CD14-positive monocyte (primary cell): ENCODE data around the gene CEP112. TPM values are rescaled to one million over a fixed set of nuclear protein-coding genes. Genes with fewer than 3 reads are reported as not detected.

Source experiments
- DNase-seq, 3 donors: peaks; one replicate each; pipeline ENCODE4 v3.0.0-alpha.2; 2011 to 2022
- H2AFZ ChIP-seq: 2 replicates; pipeline ENCODE4 v1.6.0; 2012; ENCODE audit warnings: mild to moderate bottlenecking, low read depth, low read length, inconsistent platforms; ENCODE audit not compliant: insufficient read depth, poor library complexity, severe bottlenecking
- H3K27ac ChIP-seq, 2 donors: 1 replicate in 1 of 2; 2 replicates in 1 of 2; pipeline ENCODE4 v1.5.1; 2012 to 2013; ENCODE audit warnings: low read length in 2 of 2, control low read depth in 1 of 2, inconsistent platforms in 1 of 2, low read depth in 1 of 2, mild to moderate bottlenecking in 1 of 2
- H3K27me3 ChIP-seq, 2 donors: one replicate each; pipeline versions ENCODE4 v1.6.0 to v1.6.1; 2011 to 2013; ENCODE audit warnings: low read length in 2 of 2; ENCODE audit not compliant: control insufficient read depth in 2 of 2, insufficient read depth in 2 of 2
- H3K36me3 ChIP-seq, 2 donors: replicated peaks in 1 of 2; 1 replicate in 1 of 2; 2 replicates in 1 of 2; pipeline versions ENCODE4 v1.5.1 to v1.6.1; 2012 to 2013; ENCODE audit warnings: low read length in 2 of 2, control low read depth in 1 of 2, inconsistent platforms in 1 of 2, mild to moderate bottlenecking in 1 of 2; ENCODE audit not compliant: insufficient read depth in 2 of 2, control insufficient read depth in 1 of 2
- H3K4me1 ChIP-seq, 2 donors: 1 replicate in 1 of 2; 2 replicates in 1 of 2; pipeline versions ENCODE4 v1.5.1 to v1.6.1; 2012 to 2013; ENCODE audit warnings: low read length in 2 of 2, control low read depth in 1 of 2, inconsistent platforms in 1 of 2, mild to moderate bottlenecking in 1 of 2, moderate library complexity in 1 of 2; ENCODE audit not compliant: insufficient read depth in 2 of 2, control insufficient read depth in 1 of 2
- H3K4me2 ChIP-seq: replicated peaks from 2 replicates; pipeline ENCODE3; 2012; ENCODE audit warnings: low read length, moderate library complexity, mild to moderate bottlenecking; ENCODE audit not compliant: poor library complexity, severe bottlenecking; ENCODE audit errors: extremely low read depth
- H3K4me3 ChIP-seq, 3 experiments: fragments of 200-600 bp in 1 of 3; sonication (generic) in 1 of 3; replicated peaks in 1 of 3; 1 replicate in 2 of 3; 2 replicates in 1 of 3; pipeline ENCODE4 v1.5.1; 2011 to 2013; ENCODE audit warnings: low read length in 3 of 3, mild to moderate bottlenecking in 3 of 3, control low read depth in 2 of 3, low read depth in 2 of 3, inconsistent platforms in 1 of 3, moderate library complexity in 1 of 3
- H3K79me2 ChIP-seq: 2 replicates; pipeline ENCODE4 v1.6.0; 2012; ENCODE audit warnings: mild to moderate bottlenecking, control low read depth, inconsistent platforms, low read length, moderate library complexity; ENCODE audit not compliant: insufficient read depth
- H3K9ac ChIP-seq: 2 replicates; pipeline ENCODE4 v1.6.0; 2017; ENCODE audit warnings: low read length, mild to moderate bottlenecking; ENCODE audit not compliant: insufficient read depth, poor library complexity, severe bottlenecking
- H3K9me3 ChIP-seq, 2 donors: replicated peaks in 1 of 2; 1 replicate in 1 of 2; 2 replicates in 1 of 2; pipeline versions ENCODE4 v1.5.1 to v1.6.1; 2012 to 2013; ENCODE audit warnings: low read length in 2 of 2, control low read depth in 1 of 2; ENCODE audit not compliant: control insufficient read depth in 1 of 2, insufficient read depth in 1 of 2
- H4K20me1 ChIP-seq: 2 replicates; pipeline ENCODE4 v1.6.0; 2012; ENCODE audit warnings: mild to moderate bottlenecking, low read length, control low read depth, moderate library complexity; ENCODE audit not compliant: insufficient read depth
- H3K27ac Mint-ChIP-seq, 7 donors: one replicate each; pipeline ENCODE4 v1.8.0; 2020; ENCODE audit warnings: mild to moderate bottlenecking in 7 of 7, mixed read lengths in 7 of 7, moderate library complexity in 6 of 7, inconsistent platforms in 2 of 7
- H3K27me3 Mint-ChIP-seq, 3 donors: one replicate each; pipeline ENCODE4 v1.8.0; 2021 to 2022; ENCODE audit warnings: low read depth in 3 of 3, mild to moderate bottlenecking in 3 of 3, mixed read lengths in 3 of 3, moderate library complexity in 3 of 3, inconsistent platforms in 1 of 3
- H3K36me3 Mint-ChIP-seq, 2 donors: one replicate each; pipeline ENCODE4 v1.8.0; 2020; ENCODE audit warnings: mixed read lengths in 2 of 2, inconsistent platforms in 1 of 2, mild to moderate bottlenecking in 1 of 2
- H3K4me1 Mint-ChIP-seq: one replicate; pipeline ENCODE4 v1.8.0; 2020; ENCODE audit warnings: mild to moderate bottlenecking, mixed read lengths
- H3K4me3 Mint-ChIP-seq, 2 donors: one replicate each; pipeline ENCODE4 v1.8.0; 2020; ENCODE audit warnings: mild to moderate bottlenecking in 2 of 2, mixed read lengths in 2 of 2, moderate library complexity in 1 of 2
- H3K9me3 Mint-ChIP-seq, 7 donors: one replicate each; pipeline ENCODE4 v1.8.0; 2020 to 2022; ENCODE audit warnings: mixed read lengths in 7 of 7, mild to moderate bottlenecking in 6 of 7, moderate library complexity in 6 of 7, inconsistent platforms in 2 of 7
- WGBS: methylation state at CpG from one replicate; pipeline ENCODE4 v1.1.5; 2013; ENCODE audit warnings: missing lambda C conversion rate; ENCODE audit not compliant: insufficient coverage; 5-methylcytosine and 5-hydroxymethylcytosine counted together
- intact Hi-C, 2 donors: fragments of 100-400 bp; cut with micrococcal nuclease; formaldehyde crosslinking; loops; one replicate each; pipeline versions ENCODE4 v1.15.0 to v1.15.1; 2023
- polyA plus RNA-seq, 3 donors: library from polyadenylated mRNA; depleted of rRNA in 1 of 3; unstranded in 2 of 3; stranded (reverse) in 1 of 3; fragments of 300-500 nt in 2 of 3; fragments of >200 nt in 1 of 3; fragmentation: Illumina TruSeq in 2 of 3; gene quantifications; 1 replicate in 2 of 3; 2 replicates in 1 of 3; pipeline ENCODE4 v1.2.3, GENCODE V29; 2012 to 2021
- TF ChIP-seq, protein P1 (sequence below): fragments of 200-600 bp; IDR thresholded peaks from one replicate; pipeline ENCODE4 v1.8.0; 2022; ENCODE audit warnings: antibody characterized with exemption, mild to moderate bottlenecking

CEP112 gene
- polyA plus RNA-seq, 3 donors, result 0.10 TPM; not detected in 2

GRCh38 chr17:65762973-65763372, 429.0 kb downstream of the CEP112 start:
- Histone ChIP-seq H3K4me3 (no peak overlapping the region), H2AFZ (no peak overlapping the region), H3K4me2 (no peak overlapping the region), H3K9me3 (no peaks in the 10 kb centered on the region), H4K20me1 (no peaks in the 10 kb centered on the region), H3K27me3 (no peaks in the 10 kb centered on the region), H3K36me3 (no peaks in the 10 kb centered on the region), H3K79me2 (no peaks in the 10 kb centered on the region), H3K27ac (no peak overlapping the region), H3K9ac (no peak overlapping the region), H3K4me1 (no peaks in the 10 kb centered on the region)
- H3K9me3 Mint-ChIP-seq, result peaks cover 0 to 10% (median 0%) of the 10 kb centered on the region in 7 donors
- WGBS, result no CpG with 5 or more reads among the region's 4 CpGs
- no peak overlapping the region for H3K27ac Mint-ChIP-seq
- intact Hi-C loops, result no loop called here
- DNase-seq, result no peak
- H3K4me1 Mint-ChIP-seq, result no peaks in the 10 kb centered on the region
- H3K27me3 Mint-ChIP-seq, result peaks cover 0 to 3% (median 2%) of the 10 kb centered on the region in 3 donors
- no peaks in the 10 kb centered on the region for H3K36me3 Mint-ChIP-seq
- H3K4me3 Mint-ChIP-seq, result no peak overlapping the region
- TF ChIP-seq, protein P1, sequence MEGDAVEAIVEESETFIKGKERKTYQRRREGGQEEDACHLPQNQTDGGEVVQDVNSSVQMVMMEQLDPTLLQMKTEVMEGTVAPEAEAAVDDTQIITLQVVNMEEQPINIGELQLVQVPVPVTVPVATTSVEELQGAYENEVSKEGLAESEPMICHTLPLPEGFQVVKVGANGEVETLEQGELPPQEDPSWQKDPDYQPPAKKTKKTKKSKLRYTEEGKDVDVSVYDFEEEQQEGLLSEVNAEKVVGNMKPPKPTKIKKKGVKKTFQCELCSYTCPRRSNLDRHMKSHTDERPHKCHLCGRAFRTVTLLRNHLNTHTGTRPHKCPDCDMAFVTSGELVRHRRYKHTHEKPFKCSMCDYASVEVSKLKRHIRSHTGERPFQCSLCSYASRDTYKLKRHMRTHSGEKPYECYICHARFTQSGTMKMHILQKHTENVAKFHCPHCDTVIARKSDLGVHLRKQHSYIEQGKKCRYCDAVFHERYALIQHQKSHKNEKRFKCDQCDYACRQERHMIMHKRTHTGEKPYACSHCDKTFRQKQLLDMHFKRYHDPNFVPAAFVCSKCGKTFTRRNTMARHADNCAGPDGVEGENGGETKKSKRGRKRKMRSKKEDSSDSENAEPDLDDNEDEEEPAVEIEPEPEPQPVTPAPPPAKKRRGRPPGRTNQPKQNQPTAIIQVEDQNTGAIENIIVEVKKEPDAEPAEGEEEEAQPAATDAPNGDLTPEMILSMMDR, result no peak

- Histone ChIP-seq H3K27me3 (no peaks in the 10 kb centered on the region), H3K79me2 (no peaks in the 10 kb centered on the region), H3K9me3 (no peaks in the 10 kb centered on the region), H3K36me3 (no peaks in the 10 kb centered on the region), H3K9ac (no peak overlapping the region), H3K4me1 (no peaks in the 10 kb centered on the region), H3K4me2 (no peak overlapping the region), H3K27ac (no peak overlapping the region), H3K4me3 (no peak overlapping the region), H4K20me1 (no peaks in the 10 kb centered on the region), H2AFZ (no peak overlapping the region)
- no peak for DNase-seq
- no peaks in the 10 kb centered on the region for H3K36me3 Mint-ChIP-seq
- no peaks in the 10 kb centered on the region for H3K4me1 Mint-ChIP-seq
- WGBS, result no CpG with 5 or more reads among the region's 4 CpGs
- peaks cover 1 to 2% (median 2%) of the 10 kb centered on the region in 3 donors for H3K27me3 Mint-ChIP-seq
- H3K4me3 Mint-ChIP-seq, result no peak overlapping the region
- intact Hi-C loops, result no loop called here
- TF ChIP-seq, protein P1, result no peak
- no peak overlapping the region for H3K27ac Mint-ChIP-seq
- peaks cover 0 to 10% (median 0%) of the 10 kb centered on the region in 7 donors for H3K9me3 Mint-ChIP-seq
Measured at GRCh38 chr17:65759532-65759931, 432.4 kb downstream of the CEP112 start.
